ENCODE data around the gene NXNL2. TPM values are rescaled to one million over a fixed set of nuclear protein-coding genes. Genes with fewer than 3 reads are reported as not detected.
A peak's percentile ranks its signal among the peaks of the same experiment; 100 is the strongest.

NXNL2 gene
- total RNA-seq, 2 donors from 2014 or later, result 0.68 to 1.9 TPM

GRCh38 chr9:88574953-88575352 lies 40.0 kb downstream of the NXNL2 start:
- no peaks in the 10 kb centered on the region for H3K4me1 ChIP-seq (replicated peaks)
- no peak overlapping the region for H3K27ac ChIP-seq
- 25% methylated on average over 7 of the region's 7 CpGs for WGBS
- no peak for DNase-seq (ENCODE audit: low spot score)
- TF ChIP-seq POLR2A (IDR thresholded peaks at IDR 0.05) (no peak), POLR2AphosphoS5 (IDR thresholded peaks at IDR 0.05) (no peak), CTCF (IDR thresholded peaks at IDR 0.05) (no peak)
- intact Hi-C loops (cut with DNase I), result loop anchor here (5.0 to 10.0 kb wide), 3 partner anchors 38 to 890 kb away; partner anchors contain the start of genes NXNL2 and SPIN1
- no peaks in the 10 kb centered on the region for H3K36me3 ChIP-seq
- H3K4me3 ChIP-seq, result no peak overlapping the region
- no peaks in the 10 kb centered on the region for H3K9me3 ChIP-seq
- H3K27me3 ChIP-seq (replicated peaks; ENCODE audit: insufficient read depth), result no peaks in the 10 kb centered on the region

- Histone ChIP-seq H3K36me3 (no peaks in the 10 kb centered on the region), H3K27ac (no peak overlapping the region), H3K9me3 (no peaks in the 10 kb centered on the region), H3K4me3 (no peak overlapping the region), H3K27me3 (replicated peaks; ENCODE audit: insufficient read depth) (no peaks in the 10 kb centered on the region), H3K4me1 (replicated peaks) (no peaks in the 10 kb centered on the region)
- TF ChIP-seq POLR2A (IDR thresholded peaks at IDR 0.05), result no peak
- no peak for TF ChIP-seq CTCF (IDR thresholded peaks at IDR 0.05)
- TF ChIP-seq POLR2AphosphoS5 (IDR thresholded peaks at IDR 0.05), result no peak
- no peak for DNase-seq (ENCODE audit: low spot score)
- 89% methylated on average over 19 of the region's 19 CpGs for WGBS
- intact Hi-C loops (cut with DNase I), result loop anchor here (2.0 to 10.0 kb wide), 4 partner anchors 40 to 893 kb away; partner anchors contain the start of genes NXNL2 and SPIN1
These were observed 42.5 kb downstream of the NXNL2 start for GRCh38 chr9:88577256-88578120.

- 46% methylated on average over 28 of the region's 28 CpGs for WGBS
- H3K4me1 ChIP-seq (replicated peaks), result no peaks in the 10 kb centered on the region
- H3K4me3 ChIP-seq, result no peak overlapping the region
- H3K9me3 ChIP-seq, result no peaks in the 10 kb centered on the region
- no peaks in the 10 kb centered on the region for H3K27me3 ChIP-seq (replicated peaks; ENCODE audit: insufficient read depth)
- H3K36me3 ChIP-seq, result no peaks in the 10 kb centered on the region
- TF ChIP-seq CTCF (IDR thresholded peaks at IDR 0.05), result peak; percentile 92 to 99 (median 96)
- peak; percentile 13 for TF ChIP-seq POLR2A (IDR thresholded peaks at IDR 0.05)
- peak; percentile 48 for TF ChIP-seq POLR2AphosphoS5 (IDR thresholded peaks at IDR 0.05)
- no peak overlapping the region for H3K27ac ChIP-seq
- DNase-seq (ENCODE audit: low spot score), result peak; percentile 72
- intact Hi-C loops (cut with DNase I), result loop anchor here (2.0 to 10.0 kb wide), 4 partner anchors 41 to 894 kb away; partner anchors contain the start of genes NXNL2 and SPIN1
These were observed 43.4 kb downstream of the NXNL2 start for GRCh38 chr9:88578121-88579049.

GRCh38 chr9:88579050-88579715 lies 44.2 kb downstream of the NXNL2 start:
- Histone ChIP-seq H3K4me1 (replicated peaks) (no peaks in the 10 kb centered on the region), H3K9me3 (no peaks in the 10 kb centered on the region), H3K27ac (no peak overlapping the region), H3K27me3 (replicated peaks; ENCODE audit: insufficient read depth) (no peaks in the 10 kb centered on the region), H3K36me3 (no peaks in the 10 kb centered on the region), H3K4me3 (no peak overlapping the region)
- no peak for TF ChIP-seq CTCF (IDR thresholded peaks at IDR 0.05)
- no peak for TF ChIP-seq POLR2AphosphoS5 (IDR thresholded peaks at IDR 0.05)
- TF ChIP-seq POLR2A (IDR thresholded peaks at IDR 0.05), result no peak
- DNase-seq (ENCODE audit: low spot score), result no peak
- 88% methylated on average over 10 of the region's 10 CpGs for WGBS
- intact Hi-C loops (cut with DNase I), result loop anchor here (2.0 to 10.0 kb wide), 4 partner anchors 42 to 894 kb away; partner anchors contain the start of genes NXNL2 and SPIN1
